PC-3 (cell line): Measurements from ENCODE around the gene DISC1. TPM values are rescaled to one million over a fixed set of nuclear protein-coding genes. Genes with fewer than 3 reads are reported as not detected.

Experiments used
- ATAC-seq: fragments of 200-7000 bp; cut with Tn5 transposase; 2 replicates; pipeline ENCODE4 v1.9.1; 2020; ENCODE audit warnings: mild to moderate bottlenecking, moderate library complexity
- BruUV-seq: library from RNA; stranded (reverse); fragments of 400-500 nt; replicated peaks from 2 replicates; lab custom pipeline; 2021; lab: Mats Ljungman, UMichigan
- CTCF ChIA-PET: fragments of 300-600 bp; sonication (Branson Sonifier 250); formaldehyde crosslinking; loops from one replicate; lab custom pipeline; 2022; ENCODE audit warnings: antibody characterized with exemption; lab: Charles Lee
- POLR2A ChIA-PET: fragments of 300-600 bp; sonication (Branson Sonifier 250); formaldehyde crosslinking; loops from one replicate; lab custom pipeline; 2022; ENCODE audit warnings: antibody characterized with exemption; ENCODE audit not compliant: unreplicated experiment; lab: Charles Lee
- DNase-seq: peaks from one replicate; pipeline ENCODE4 v3.0.0-alpha.2; 2015
- H2AFZ ChIP-seq: fragments of 300-600 bp; sonication (generic); 2 replicates; pipeline ENCODE4 v1.6.0; 2016; ENCODE audit warnings: antibody characterized with exemption, low read length
- H3F3A ChIP-seq: fragments of 300-600 bp; sonication (generic); one replicate; pipeline ENCODE4 v1.6.0; 2017; ENCODE audit warnings: antibody characterized with exemption, low read length, control low read depth, mild to moderate bottlenecking; ENCODE audit not compliant: unreplicated experiment
- H3K27ac ChIP-seq: fragments of 300-600 bp; sonication (generic); 2 replicates; pipeline ENCODE4 v1.5.1; 2016; ENCODE audit warnings: mild to moderate bottlenecking, low read length
- H3K27me3 ChIP-seq: fragments of 300-600 bp; sonication (generic); 2 replicates; pipeline ENCODE4 v1.6.1; 2016; ENCODE audit warnings: low read length, mixed read lengths
- H3K36me3 ChIP-seq: fragments of 300-600 bp; sonication (generic); 2 replicates; pipeline ENCODE4 v1.6.1; 2016; ENCODE audit warnings: low read depth, mixed run types, low read length, mixed read lengths
- H3K4me1 ChIP-seq: fragments of 300-600 bp; sonication (generic); 2 replicates; pipeline ENCODE4 v1.5.1; 2016; ENCODE audit warnings: low read length; ENCODE audit not compliant: insufficient read depth
- H3K4me2 ChIP-seq: fragments of 300-600 bp; sonication (generic); 2 replicates; pipeline ENCODE4 v1.6.0; 2016; ENCODE audit warnings: low read length
- H3K4me3 ChIP-seq: fragments of 300-600 bp; sonication (generic); 2 replicates; pipeline ENCODE4 v1.5.1; 2016; ENCODE audit warnings: mild to moderate bottlenecking, low read length, mixed read lengths
- H3K79me2 ChIP-seq: fragments of 300-600 bp; sonication (generic); 2 replicates; pipeline ENCODE4 v1.6.1; 2017; ENCODE audit warnings: low read length, mixed read lengths
- H3K9ac ChIP-seq: fragments of 300-600 bp; sonication (generic); 2 replicates; pipeline ENCODE4 v1.6.0; 2016; ENCODE audit warnings: mild to moderate bottlenecking, low read length
- H3K9me2 ChIP-seq: fragments of 300-600 bp; sonication (generic); replicated peaks from 2 replicates; pipeline ENCODE4 v1.6.1; 2016; ENCODE audit warnings: mixed run types, low read length, mixed read lengths
- H3K9me3 ChIP-seq: fragments of 300-600 bp; sonication (generic); 2 replicates; pipeline ENCODE4 v1.6.1; 2016; ENCODE audit warnings: low read length, mixed read lengths
- H4K20me1 ChIP-seq: fragments of 300-600 bp; sonication (generic); 2 replicates; pipeline ENCODE4 v1.6.1; 2016; ENCODE audit warnings: low read length, mixed read lengths
- EZH2 ChIP-seq: fragments of 300-600 bp; sonication (generic); IDR thresholded peaks from one replicate; pipeline ENCODE4 v1.6.1; 2017; ENCODE audit warnings: antibody characterized with exemption, mild to moderate bottlenecking, low read length; ENCODE audit not compliant: unreplicated experiment
- EZH2phosphoT487 ChIP-seq: fragments of 300-600 bp; sonication (generic); IDR thresholded peaks from 2 replicates; pipeline ENCODE4 v1.6.1; 2018; ENCODE audit warnings: mild to moderate bottlenecking, antibody characterized with exemption, low read length, borderline replicate concordance
- intact Hi-C: fragments of 100-400 bp; cut with micrococcal nuclease; formaldehyde crosslinking; loops from 2 replicates; pipeline ENCODE4 v1.9.0; 2023
- total RNA-seq: library from RNA; depleted of rRNA; stranded (reverse); fragments of >200 nt; gene quantifications from 2 replicates; pipeline ENCODE4 v1.2.3, GENCODE V29; 2014
- TF ChIP-seq, protein P1 (sequence below): fragments of 300-600 bp; sonication (generic); conservative IDR thresholded peaks from 2 replicates; pipeline ENCODE4 v1.5.1; 2017; ENCODE audit warnings: antibody characterized with exemption, low read depth, mild to moderate bottlenecking, low read length

The DISC1 gene
- total RNA-seq, 1 experiment from 2014 or later = 3.4 TPM

GRCh38 chr1:231970684-231971083, 344.1 kb downstream of the DISC1 start:
- Histone ChIP-seq H3K36me3 (no peaks in the 10 kb centered on the region), H4K20me1 (no peaks in the 10 kb centered on the region), H3K27ac (no peak overlapping the region), H3K4me3 (no peak overlapping the region), H3F3A (no peaks in the 10 kb centered on the region), H3K9me3 (no peaks in the 10 kb centered on the region), H3K9me2 (no peaks in the 10 kb centered on the region), H3K9ac (no peak overlapping the region), H3K4me1 (no peaks in the 10 kb centered on the region), H3K4me2 (no peak overlapping the region), H3K79me2 (no peaks in the 10 kb centered on the region), H2AFZ (no peak overlapping the region), H3K27me3 (no peaks in the 10 kb centered on the region)
- CTCF ChIA-PET = no interaction called here
- POLR2A ChIA-PET = no interaction called here
- TF ChIP-seq EZH2phosphoT487 (no peak), EZH2 (no peak)
- TF ChIP-seq, protein P1, sequence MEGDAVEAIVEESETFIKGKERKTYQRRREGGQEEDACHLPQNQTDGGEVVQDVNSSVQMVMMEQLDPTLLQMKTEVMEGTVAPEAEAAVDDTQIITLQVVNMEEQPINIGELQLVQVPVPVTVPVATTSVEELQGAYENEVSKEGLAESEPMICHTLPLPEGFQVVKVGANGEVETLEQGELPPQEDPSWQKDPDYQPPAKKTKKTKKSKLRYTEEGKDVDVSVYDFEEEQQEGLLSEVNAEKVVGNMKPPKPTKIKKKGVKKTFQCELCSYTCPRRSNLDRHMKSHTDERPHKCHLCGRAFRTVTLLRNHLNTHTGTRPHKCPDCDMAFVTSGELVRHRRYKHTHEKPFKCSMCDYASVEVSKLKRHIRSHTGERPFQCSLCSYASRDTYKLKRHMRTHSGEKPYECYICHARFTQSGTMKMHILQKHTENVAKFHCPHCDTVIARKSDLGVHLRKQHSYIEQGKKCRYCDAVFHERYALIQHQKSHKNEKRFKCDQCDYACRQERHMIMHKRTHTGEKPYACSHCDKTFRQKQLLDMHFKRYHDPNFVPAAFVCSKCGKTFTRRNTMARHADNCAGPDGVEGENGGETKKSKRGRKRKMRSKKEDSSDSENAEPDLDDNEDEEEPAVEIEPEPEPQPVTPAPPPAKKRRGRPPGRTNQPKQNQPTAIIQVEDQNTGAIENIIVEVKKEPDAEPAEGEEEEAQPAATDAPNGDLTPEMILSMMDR = no peak
- intact Hi-C loops = no loop called here
- no peak for ATAC-seq
- no TSS peak for BruUV-seq
- DNase-seq = peak; percentile 17

DNA sequence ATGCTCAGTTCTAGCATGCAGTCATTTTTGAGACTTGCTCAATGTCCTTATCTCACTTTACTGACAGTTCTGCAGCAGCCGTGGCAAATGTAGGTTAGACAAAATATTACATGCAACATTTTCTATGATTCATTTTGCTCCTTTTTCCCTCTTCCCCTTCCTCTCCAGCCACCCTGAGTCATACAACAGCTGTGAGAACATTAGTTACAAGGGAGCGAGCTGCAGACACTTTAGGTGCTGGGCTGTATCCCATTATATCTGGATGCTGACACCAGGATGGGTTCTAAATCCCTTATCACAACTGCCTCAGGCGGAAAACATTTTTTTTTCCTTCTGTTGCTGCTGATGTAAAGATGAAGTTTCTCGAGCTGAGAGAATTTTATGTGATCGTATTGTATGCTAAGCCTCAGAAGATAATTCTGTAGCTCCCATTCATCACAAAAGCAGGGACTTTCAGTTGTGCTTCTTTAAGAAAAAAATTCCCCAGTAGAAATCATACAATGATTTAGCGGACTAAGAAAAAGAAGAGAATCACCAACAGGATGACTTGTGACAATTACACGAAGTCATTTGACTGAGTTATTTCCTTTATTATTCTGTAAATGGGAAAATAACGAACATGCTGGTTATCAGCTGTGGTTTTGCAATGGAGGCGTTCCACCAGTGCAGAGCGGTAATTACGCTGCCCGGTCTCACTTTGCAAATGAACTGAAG, 345.0 kb downstream of the DISC1 start:
- POLR2A ChIA-PET = no interaction called here

DNA sequence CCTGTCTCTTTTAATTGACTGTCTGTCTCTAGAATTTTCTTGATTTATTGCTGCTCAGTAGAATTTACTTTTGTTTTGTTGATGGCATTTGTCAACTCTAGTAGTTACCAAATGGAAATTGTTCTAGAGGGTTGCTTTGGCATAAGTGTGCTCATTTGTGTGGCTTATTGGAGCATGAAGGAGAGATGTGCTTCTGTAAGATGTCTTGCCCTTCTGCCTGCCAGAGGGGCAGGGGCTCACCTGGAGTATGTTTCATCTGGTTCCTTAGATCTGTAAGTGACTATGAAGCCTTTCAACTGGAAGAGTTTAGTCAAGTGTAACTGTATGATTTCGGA, 345.5 kb downstream of the DISC1 start:
- Histone ChIP-seq H3K4me1 (no peaks in the 10 kb centered on the region), H3K9me2 (no peaks in the 10 kb centered on the region), H3K79me2 (no peaks in the 10 kb centered on the region), H3F3A (no peaks in the 10 kb centered on the region), H4K20me1 (no peaks in the 10 kb centered on the region), H3K9ac (no peak overlapping the region), H3K27me3 (no peaks in the 10 kb centered on the region), H3K4me2 (no peak overlapping the region), H2AFZ (no peak overlapping the region), H3K36me3 (no peaks in the 10 kb centered on the region), H3K4me3 (no peak overlapping the region), H3K27ac (no peak overlapping the region), H3K9me3 (no peaks in the 10 kb centered on the region)
- BruUV-seq = no TSS peak
- DNase-seq (no peak), ATAC-seq (no peak)
- no peak for TF ChIP-seq EZH2phosphoT487
- no peak for TF ChIP-seq EZH2
- TF ChIP-seq, protein P1 = no peak
- POLR2A ChIA-PET = no interaction called here
- CTCF ChIA-PET = no interaction called here
- intact Hi-C loops = no loop called here

More for the DNA sequence above, 345.0 kb downstream of the DISC1 start:
- CTCF ChIA-PET = no interaction called here
- H3K4me1 ChIP-seq = no peaks in the 10 kb centered on the region
- no peak overlapping the region for H3K4me2 ChIP-seq
- no peaks in the 10 kb centered on the region for H3K79me2 ChIP-seq
- DNase-seq (peak; percentile 23), ATAC-seq (no peak)
- H3K9me3 ChIP-seq = no peaks in the 10 kb centered on the region
- H3K27me3 ChIP-seq = no peaks in the 10 kb centered on the region
- no peaks in the 10 kb centered on the region for H3K9me2 ChIP-seq
- intact Hi-C loops = no loop called here
- H3K36me3 ChIP-seq = no peaks in the 10 kb centered on the region
- no peak overlapping the region for H2AFZ ChIP-seq
- H3K27ac ChIP-seq = no peak overlapping the region
- no peaks in the 10 kb centered on the region for H4K20me1 ChIP-seq
- TF ChIP-seq EZH2phosphoT487 = no peak
- TF ChIP-seq EZH2 = no peak
- TF ChIP-seq, protein P1 = no peak
- H3K4me3 ChIP-seq = no peak overlapping the region
- no TSS peak for BruUV-seq
- no peak overlapping the region for H3K9ac ChIP-seq
- H3F3A ChIP-seq = no peaks in the 10 kb centered on the region
